HG03575 (cell line): ENCODE data around the gene C9orf50.
"Not testable (repeated sequence)": the region's sequence is repeated elsewhere in the genome, so short reads cannot be mapped to it uniquely, and the experiment has no call there.

Source experiments
- ATAC-seq: cut with Tn5 transposase; IDR thresholded peaks from one replicate; pipeline ENCODE4 v1.9.1; 2021; ENCODE audit not compliant: unreplicated experiment, insufficient number of reproducible peaks, low FRiP score; ENCODE audit errors: extremely low read depth

Gene C9orf50, protein sequence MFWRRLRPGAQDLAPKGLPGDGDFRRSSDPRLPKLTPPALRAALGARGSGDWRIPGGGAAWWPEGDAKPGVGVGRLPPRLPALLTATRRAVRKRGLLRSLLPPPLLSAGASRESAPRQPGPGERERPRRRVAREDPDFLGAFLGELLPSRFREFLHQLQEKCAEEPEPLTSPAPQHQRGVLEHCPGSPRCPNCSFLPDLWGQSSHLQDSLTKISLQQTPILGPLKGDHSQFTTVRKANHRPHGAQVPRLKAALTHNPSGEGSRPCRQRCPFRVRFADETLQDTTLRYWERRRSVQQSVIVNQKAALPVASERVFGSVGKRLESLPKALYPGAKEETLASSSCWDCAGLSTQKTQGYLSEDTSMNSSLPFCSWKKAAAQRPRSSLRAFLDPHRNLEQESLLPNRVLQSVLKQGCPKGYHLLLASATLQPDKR

DNA sequence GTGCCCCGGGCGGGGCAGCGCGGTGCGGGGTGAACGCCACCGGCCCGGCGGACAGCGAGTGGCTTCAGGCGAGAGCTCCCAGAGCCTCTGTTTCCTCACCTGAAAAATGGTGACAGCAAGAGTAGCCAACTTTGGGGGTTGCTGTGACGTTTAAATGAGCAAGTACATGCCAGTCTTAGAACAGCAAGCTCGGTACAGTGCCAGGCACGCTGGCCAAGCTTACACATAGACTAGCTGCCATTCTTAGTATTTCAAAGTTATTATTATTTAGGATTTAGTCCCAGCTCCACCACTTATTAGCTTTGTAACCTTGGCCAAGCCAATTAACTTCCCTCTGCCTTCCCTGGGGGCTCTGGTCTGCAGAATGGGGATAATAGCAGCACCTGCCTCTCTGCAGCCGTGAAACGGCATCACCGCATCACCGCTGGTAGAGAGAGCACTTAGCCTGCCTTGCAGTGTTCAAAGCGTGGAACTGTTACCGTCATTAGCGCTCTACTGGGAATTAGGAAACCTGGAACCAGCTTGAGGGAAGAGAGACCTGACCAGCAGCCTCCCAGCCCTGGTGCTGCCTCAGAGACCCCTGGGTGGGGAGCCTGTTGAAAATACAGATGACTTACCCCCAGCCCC lies at the start of gene C9orf50:
Gene C9orf50, minus strand, starts transcription at position 433 of the 627 bp plus-strand sequence. CDS start 527 bp downstream, outside the sequence.
- no peak for ATAC-seq

DNA sequence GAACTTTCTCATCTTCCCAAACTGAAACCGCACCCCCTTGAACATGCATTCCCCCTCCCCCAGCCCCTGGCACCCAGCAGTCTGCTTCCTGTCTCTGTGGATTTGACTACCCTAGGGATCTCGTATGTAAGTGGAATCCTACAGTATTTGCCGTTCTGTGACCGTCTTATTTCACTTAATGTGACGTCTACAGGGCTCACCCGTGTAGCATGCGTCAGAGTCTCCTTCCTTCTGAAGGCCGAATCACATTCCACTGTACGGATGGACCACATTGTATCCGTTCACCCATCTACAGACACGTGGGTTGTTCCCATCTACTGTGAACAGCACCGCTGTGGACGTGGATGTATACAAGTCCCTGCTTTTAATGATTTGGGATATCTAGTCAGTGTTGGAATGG lies 49.0 kb upstream of the C9orf50 start:
- no peak for ATAC-seq

DNA sequence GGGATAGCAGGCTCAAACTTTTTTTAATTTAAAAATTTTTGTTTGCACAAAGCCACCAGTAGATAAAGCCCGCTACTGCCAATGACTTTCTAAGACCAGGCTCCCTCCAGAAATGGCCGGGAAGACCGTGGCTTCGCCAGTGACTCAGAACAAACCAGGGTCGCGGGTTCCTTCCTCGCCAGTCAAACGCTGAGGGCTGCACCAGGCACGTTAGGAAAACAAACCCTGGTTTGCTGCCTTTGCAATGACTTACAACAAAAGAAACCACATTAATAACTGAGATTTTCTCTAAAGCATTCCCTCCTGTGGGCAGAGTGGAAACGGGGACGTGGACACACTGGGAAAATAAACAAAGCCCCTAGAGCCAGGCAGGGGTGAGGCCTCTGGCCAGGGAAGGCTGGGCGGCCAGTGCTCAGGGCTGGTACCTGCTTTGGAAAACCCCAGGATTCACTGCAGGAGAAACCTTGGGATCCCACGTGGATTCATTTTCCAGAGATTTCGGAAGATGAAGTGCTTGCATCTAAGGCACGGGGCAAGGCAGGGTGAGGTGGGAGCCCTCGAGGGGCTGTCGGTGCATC lies 48.3 kb upstream of the C9orf50 start:
- no peak for ATAC-seq

DNA sequence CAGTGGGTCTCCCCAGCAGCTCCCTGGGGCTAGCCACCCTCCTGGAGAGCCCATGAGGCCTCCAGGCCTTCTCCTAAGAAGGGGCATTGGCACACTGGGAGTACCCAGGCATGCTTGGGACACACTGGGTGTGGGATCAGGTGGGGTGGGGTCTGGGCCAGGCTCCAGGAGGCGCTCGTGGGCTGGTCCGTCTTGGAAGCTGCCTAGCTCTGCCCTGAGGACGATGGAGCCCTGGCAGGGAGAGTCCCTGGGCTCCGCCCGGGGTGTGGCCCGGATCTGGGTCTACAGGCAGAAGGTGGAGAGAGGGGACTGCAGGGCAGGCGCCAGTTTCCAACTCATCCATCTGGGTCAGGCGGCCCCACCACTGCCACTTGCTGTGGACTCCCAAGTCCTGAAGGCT lies 46.9 kb upstream of the C9orf50 start:
- no peak for ATAC-seq

DNA sequence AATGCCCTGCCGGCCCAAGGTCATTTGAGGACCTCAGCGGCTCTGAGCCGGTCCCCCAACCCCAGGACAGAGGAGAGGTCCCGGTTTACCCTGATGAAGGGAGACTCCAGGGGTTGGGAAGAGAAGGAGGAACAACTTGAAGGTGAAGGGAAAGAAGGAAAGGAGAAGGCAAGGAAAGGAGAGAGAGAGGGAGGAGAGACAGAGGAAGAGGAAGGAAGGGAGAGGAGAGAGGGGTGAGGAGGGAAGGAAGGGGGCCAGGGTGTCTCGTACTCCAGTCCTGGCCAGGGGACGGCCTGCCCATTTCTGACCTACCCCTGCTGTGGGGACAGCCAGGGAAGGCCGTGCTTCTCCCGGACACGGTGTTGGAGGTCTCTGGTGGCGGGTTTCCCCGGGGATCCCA lies 46.5 kb upstream of the C9orf50 start:
- no peak for ATAC-seq

DNA sequence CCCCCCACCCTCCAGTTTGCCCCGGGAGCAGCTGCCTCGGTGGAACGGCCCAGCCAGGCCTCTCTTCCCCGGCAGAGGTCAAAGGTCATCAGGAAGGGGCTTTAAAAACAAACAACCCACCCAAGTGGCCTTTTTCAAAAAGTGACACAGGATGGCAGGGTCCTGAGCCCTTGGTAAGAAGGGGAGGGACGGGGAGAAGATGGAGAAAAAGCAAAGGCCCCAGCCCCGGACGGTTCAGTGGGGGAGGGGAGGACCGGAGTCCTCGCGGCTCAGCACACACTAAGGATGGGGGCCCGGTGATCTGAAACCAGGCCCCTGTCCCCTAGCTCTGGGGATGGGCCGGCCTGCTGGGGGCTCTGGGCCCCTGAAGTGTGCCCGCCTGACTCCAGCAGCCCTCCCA lies 45.7 kb upstream of the C9orf50 start:
- no peak for ATAC-seq

DNA sequence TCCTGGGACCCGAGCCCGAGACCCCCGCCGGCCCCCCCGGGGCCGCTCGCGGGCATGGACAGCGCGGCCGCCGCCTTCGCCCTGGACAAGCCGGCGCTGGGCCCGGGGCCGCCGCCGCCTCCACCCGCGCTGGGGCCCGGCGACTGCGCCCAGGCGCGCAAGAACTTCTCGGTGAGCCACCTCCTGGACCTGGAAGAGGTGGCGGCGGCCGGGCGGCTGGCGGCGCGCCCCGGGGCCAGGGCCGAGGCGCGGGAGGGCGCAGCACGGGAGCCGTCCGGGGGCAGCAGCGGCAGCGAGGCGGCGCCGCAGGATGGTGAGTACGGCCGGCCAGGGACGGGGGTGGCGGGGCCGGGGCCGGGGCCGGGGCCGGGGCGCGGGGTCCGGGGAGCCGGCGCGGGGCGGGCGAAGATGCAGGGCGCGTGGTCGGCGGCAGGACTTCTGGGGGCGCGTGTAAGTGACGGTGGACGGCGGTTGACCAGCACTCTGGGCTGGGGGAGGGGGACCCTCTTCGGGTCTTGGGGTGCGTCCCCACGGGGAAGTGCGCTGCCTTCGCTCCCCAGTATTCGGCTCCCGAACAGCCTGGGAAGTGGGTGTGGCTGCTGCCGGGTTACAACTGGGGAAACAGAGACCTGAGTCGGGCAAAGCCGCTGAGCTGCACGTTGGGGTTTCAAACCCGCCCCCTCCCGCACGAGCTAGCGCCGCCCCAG lies 45.1 kb upstream of the C9orf50 start:
- ATAC-seq = no peak

DNA sequence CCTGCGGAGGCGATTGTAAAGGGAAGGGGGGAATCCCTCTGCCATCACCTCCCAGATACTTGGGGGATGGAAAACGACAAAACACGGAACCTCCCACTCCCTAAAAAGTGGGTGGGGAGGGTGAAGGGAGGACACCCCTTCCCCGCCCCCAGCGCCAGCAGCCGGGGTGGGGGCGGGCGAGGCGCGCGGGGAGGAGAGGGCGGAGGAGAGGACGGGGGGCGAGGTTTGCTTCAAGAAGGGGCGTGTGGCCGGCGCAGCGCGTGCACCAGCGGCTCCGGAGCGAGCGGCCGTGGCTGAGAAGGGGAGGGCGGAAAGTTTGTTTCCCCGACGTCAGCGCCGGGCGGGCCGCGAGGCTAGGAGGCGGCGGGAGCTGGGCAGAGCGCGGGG lies 44.5 kb upstream of the C9orf50 start, which contains the start of gene PRRX2:
Gene PRRX2, plus strand, starts transcription at position 259 of the 387 bp plus-strand sequence. CDS start 221 bp downstream, outside the sequence.
- no peak for ATAC-seq

DNA sequence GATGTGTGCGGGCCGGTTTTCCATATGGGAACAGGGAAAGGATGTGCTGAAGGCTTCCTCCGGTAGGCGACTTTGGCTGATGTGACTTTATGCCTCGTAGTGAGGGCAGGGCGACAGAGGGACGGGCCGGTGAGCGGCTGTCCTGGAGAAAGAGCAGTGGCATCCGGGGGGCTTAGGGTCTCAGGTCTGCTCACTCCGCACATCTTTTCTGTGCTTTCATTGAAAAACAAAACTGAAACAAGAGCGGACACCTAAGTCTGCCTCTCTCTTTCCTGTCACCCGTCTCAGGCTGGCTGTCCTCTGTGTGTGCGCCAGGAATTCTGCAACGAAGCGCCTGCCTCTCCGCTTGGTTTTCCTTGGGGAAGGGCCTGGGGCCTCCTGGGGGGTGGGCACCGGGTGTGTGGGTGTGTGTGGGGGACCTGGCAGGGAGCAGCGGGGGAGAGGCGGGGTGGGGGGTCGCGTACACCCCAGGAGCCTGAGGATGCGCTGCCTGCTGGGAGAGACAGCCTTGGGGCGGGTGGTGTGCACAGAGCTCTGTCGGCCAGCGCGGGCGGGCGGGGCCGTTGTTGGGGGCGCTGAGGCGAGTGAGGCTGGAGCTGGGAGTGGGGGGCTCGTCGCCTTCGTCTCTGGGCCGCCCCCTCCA lies 44.0 kb upstream of the C9orf50 start:
- no peak for ATAC-seq

DNA sequence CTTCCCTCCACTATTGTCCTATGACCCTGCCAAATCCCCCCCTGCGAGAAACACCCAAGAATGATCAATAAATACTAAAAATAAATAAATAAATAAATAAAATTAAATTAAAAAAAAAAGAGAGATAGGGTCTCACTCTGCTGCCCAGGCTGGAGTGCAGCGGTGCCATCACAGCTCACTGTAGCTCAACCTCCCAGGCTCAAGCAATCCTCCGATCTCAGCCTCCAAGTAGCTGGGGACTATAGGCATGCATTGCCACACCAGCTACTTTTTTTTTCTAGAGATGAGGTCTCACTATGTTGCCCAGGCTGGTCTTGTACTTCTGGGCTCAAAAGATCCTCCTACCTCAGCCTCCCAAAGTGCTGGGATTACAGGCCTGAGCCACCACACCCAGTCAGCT lies 41.3 kb upstream of the C9orf50 start:
- not testable (repeated sequence) for ATAC-seq

DNA sequence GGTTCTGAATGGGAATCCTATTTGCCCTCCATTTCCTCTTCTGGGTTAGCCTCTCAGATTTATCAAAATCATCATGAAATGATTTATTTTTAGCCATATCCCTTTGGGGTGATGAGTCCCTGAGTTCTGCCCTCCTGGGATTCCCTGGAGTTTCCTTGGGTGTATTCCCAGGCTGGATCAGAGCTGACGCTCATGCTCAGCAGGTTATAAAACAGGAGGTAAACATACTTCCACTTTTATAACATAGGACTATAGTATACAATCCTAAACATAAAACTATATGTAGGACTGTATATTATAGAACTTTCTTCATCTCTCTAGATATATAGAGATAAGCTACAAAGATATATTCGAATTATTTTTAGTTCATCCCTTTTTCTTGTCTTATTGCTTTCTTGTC lies 40.1 kb upstream of the C9orf50 start:
- ATAC-seq = no peak

DNA sequence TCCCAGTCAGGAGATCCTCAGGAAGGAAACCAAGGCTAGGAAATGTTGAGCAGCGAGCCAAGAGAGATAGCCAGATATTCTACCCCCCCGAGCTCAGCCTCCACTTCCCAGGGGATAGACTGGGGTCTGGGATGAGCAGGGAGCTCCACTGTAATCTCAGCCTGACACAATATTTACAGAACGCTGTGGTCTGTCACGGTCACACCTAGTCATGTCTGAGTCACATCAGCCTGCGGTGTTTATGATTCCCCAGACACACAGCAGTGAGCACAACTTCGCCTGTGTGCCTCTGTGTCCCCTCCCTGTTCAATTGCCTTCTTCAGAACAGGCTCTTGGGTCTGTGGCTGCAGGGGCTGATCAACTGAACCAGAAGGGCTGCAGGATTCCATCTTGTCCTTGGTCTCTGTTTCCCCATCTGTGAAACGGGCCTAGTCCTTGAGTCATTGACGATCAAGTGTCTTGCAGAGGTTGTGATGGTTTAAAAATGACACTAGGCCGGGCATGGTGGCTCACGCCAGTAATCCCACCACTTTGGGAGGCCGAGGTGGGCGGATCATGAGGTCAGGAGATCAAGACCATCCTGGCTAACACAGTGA lies 36.0 kb upstream of the C9orf50 start:
- no peak for ATAC-seq

DNA sequence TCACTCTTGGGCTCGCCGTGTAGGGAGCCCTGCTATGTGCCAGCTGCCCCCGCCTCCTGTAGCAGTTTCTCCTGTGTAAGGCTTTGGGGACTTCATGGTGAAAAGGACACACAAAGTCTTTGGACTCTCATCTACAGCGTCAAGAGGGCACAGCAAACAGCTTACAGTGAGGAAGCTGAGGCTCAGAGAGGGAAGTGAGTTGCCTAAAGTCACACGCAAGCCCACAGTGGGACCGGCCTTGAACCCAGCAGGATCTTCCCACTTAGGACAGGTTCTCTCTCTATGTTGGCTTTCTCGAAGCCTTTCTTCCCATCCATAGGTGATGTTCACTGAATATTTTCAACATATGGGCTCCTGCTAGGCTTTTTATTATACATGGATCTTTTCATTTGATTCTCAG lies 34.8 kb upstream of the C9orf50 start:
- no peak for ATAC-seq

DNA sequence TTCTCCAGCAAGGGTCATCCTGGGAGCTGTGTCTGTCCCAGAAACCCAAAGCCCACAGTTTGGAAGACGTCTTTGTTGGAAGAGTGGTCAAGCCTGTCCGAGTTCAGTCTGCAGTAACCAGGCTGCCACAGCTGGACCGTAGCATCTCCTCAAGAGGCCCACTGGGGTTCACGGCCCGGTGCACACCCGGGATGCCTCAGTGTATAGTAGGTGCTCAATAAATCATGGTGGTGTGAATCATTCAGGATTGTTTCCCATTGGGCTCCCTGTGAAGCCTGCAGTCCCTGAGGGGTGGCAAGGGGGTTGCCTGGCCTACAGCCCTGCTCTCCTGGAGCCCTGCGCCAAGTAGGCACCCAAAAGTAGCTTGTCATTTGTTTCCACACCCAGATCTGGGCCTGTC lies 34.3 kb upstream of the C9orf50 start:
- ATAC-seq = no peak

DNA sequence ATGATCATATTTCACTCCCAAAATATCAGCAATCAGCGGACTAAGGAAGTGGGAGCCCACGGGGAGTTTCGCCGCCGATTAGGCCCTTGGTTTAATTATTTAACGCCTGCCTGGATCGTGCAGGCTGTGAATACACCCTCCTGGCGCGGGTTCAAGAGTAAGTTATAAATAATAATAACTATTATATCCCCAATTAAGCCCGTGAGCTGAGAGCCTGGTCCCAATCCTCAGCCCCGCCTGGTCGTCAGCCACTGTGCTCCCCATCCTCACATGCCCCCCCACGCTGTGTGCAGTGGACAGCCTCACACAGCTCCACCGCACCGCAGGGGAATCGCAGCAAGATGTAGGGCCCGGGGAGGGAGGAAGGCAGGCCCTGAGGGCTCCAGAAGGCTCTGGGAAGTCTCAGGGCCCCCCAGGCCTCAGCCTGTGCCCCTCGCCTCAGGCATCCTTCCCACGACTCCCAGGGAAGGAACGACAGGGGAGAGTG lies 33.7 kb upstream of the C9orf50 start:
- no peak for ATAC-seq

DNA sequence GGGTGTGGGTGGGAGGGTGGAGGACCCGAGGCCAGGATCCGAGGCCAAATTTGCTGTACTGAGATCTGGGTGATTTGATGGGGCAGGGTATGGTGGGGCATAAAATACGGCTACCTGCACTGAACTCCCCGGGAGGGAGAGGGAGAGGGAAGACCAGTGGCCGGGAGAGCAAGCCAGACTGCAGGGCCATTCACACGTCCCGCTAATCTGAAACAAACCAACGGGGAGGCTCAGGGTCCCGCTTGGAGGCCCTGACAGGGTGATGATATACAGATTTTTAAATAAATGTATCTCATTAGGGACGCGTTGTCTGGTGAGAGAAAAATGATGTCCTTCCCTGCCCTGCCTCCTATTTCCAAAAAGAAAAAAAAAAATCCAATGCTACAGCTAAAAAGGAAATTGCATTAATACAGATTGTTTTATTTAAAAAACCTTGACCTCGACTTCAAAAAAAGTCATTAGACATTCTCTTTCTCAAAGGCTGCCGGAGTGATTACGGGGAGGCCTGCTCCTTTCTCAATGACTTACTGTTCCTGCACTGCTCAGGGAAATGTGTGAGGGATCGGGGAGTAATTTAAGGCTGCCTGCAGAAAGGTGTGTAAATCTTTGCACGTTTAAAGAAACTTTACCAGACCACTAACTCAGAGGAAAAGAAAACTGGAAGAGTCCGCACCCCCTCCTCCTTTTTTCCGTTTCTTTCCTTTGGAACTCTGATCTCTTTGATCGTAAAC lies 33.1 kb upstream of the C9orf50 start:
- no peak for ATAC-seq

DNA sequence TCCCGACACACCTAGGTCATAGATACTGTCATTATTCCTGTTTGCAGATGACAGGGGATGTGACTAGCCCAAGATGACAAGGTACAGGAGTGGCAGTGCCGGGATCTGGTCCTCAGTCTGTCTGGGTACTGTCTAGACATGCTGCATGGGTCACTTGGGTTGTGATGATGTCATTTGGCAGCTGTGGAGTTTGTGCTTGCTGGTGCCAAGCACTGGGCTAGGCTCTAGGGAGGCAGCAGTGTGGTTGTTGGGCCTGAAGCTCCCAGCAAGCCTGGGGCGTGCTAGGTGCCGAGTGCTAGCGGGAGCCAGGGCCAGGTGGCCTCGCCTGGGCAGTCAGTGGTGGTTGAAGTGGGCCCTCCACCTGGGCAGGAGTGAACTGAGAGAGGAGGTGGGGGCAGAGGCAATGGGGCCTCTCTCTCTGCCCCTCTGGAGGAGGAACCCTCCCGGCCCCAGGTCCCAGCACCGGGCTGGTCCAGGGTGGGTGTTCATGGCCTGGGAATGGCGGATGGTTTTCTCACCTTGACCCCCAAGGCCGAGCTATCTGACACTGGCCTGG lies 29.9 kb upstream of the C9orf50 start:
- ATAC-seq = no peak
